Measurements from ENCODE around the gene BPTF.
"Not testable (repeated sequence)": the region's sequence is repeated elsewhere in the genome, so short reads cannot be mapped to it uniquely, and the experiment has no call there.

BPTF gene

GRCh38 chr17:67974598-67975066 lies 149.3 kb downstream of the BPTF start:
- no peak for DNase-seq (ENCODE audit: low read depth)

GRCh38 chr17:67976306-67976705 lies 151.0 kb downstream of the BPTF start:
- not testable (repeated sequence) for DNase-seq (ENCODE audit: low read depth)

DNA sequence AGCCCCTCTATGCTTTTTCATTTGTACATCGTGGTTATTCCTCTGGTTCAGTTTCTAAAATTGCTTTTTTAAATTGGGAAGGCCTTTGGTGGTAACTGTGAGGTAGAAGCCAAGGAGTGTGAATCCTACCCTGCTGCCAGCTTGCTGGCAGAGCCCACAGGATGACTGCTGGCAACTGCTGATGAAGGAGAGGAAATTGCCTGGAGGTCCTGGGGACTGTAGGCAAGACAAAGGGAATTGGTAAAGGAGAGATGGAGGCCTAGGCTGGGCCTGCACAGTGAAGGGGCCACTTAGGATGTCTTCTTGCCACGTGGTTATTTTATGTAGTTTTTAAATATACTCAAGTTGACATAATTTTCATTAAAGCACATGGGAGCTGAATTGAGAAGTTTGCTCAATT lies 155.2 kb downstream of the BPTF start:
- no peak for DNase-seq (ENCODE audit: low read depth)

GRCh38 chr17:67980883-67981282 lies 155.6 kb downstream of the BPTF start:
- DNase-seq (ENCODE audit: low read depth) = not testable (repeated sequence)

GRCh38 chr17:67982034-67982640 lies 156.8 kb downstream of the BPTF start:
- DNase-seq (ENCODE audit: low read depth) = no peak

- no peak for DNase-seq (ENCODE audit: low read depth)
Measured at GRCh38 chr17:67982686-67983382, 157.5 kb downstream of the BPTF start.

- DNase-seq (ENCODE audit: low read depth) = no peak
Measured at GRCh38 chr17:67983383-67983688, 158.0 kb downstream of the BPTF start.

DNA sequence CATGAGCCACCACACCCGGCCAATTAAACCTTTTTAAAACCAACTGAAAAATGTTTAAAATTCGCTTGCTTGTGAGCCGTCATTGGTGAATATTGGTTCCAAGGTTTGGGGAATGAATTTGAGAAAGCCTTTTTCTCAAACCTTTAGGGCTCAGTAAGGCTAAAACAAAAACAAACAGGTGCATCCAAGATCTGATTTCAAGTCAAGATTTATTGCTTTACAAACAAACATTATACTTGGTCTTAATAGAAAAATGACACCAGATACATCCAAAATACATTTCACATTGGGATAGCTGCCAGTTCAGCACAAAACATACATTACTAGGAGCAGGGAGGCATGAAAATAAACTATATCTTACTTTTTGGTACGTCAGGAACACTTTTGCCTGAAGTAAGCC lies 165.6 kb downstream of the BPTF start:
- no peak for DNase-seq (ENCODE audit: low read depth)

DNA sequence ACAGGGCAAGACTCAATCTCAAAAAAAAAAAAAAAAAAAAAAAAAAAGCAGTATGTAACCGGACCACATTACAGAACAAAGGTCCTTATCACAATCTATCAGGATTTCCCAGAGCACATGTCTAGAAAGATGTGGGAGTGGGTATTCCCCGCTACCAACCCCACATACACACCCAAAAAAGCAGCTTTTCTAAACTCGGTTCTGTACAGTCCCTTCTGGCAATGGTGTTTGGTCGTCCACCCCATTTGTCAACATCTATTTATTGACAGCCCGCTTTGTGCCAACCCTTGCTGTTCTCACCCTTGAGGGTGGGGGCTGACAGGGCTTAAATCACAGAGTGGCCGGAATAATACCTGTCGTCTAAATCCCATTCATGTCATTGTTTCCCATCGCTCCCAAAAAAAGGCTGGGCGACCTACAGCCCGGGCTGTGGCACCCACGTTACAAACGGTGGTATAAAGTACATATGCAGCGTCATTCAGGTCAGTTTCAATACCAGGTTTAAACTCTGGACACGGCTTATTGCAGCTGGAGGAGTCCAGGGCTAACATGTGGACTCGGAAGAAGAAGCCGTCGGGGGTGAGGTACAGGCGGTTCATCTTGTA lies 167.3 kb downstream of the BPTF start:
- DNase-seq (ENCODE audit: low read depth) = no peak

GRCh38 chr17:67993153-67993997 lies 168.1 kb downstream of the BPTF start:
- DNase-seq (ENCODE audit: low read depth) = peak; percentile 41

- DNase-seq (ENCODE audit: low read depth) = no peak
Measured at GRCh38 chr17:67993998-67994361, 168.7 kb downstream of the BPTF start.

DNA sequence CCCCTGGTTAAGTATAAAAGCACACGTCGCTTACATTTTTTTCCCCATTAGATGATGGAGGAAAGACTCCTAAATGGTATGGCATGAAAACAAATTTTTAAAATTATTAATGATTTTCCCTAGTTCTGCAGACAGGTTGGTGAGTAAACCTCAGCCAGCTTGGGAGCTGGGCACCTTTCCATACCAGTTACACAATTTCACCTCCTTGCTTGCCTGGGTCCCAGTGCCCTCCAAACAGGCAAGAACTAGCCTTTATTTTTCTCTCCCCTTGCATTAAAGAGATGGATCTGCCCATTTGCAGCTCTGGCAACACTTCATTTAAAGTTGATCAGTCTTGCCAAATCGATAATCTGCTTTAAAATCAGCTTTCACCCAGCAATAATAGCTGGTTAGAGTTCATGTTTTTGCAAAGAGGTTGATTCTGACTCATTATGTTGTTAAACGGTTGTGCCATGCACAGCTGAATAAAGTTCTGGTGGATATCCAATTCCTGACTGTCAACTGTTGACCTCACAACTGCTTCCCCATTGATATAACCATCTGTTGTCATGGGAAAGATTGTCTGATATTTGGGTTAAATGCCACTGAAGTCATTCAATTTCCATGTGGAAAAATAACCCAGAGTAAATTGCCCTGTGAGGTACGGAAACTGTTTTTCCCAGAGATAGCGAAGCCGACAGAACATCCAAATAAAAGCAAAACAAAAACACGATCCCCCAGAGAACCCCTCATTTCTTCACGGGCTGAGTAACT lies 169.7 kb downstream of the BPTF start:
- DNase-seq (ENCODE audit: low read depth) = no peak

DNA sequence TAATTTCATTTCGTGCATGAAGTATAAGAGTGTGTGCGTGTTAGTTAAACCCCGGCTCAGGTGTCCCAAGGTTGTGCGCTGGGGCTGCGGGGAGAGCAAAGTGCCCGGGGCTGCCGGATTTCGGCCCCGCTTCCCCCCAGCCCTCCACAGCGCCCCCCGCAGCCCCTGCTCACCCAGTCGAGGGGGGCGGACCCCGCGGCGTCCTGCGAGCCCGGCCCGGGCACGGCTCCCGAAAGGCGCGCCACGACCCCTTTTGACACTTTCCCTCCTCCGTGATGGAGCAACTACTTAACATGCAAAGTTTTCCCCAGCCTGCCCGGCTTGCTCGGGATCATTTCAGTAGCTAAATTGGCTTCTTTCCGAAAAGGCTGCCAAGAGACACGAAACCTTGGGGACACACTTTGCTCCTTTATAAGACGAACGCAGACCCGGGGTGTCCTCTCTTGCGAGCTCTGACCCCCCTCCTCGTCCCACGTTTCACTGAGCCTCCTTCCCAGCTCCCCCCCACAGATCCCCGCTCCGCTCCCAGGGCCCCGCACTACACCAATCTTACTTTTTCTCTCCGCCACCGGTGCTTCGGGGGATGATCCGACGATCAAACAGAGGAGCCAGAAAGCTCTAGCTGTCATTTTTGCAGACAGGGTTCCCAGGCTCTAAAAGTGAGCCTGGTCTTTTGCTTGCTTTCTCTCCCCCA lies 170.4 kb downstream of the BPTF start:
- no peak for DNase-seq (ENCODE audit: low read depth)

- not testable (repeated sequence) for DNase-seq (ENCODE audit: low read depth)
Measured at GRCh38 chr17:67996301-67997171, 171.2 kb downstream of the BPTF start, which contains the start of gene C17orf58. Gene C17orf58 (minus strand): TSS chr17:67996469. CDS start chr17:67996198, 271 bp downstream.

GRCh38 chr17:67998466-67998865 lies 173.2 kb downstream of the BPTF start:
- no peak for DNase-seq (ENCODE audit: low read depth)

DNA sequence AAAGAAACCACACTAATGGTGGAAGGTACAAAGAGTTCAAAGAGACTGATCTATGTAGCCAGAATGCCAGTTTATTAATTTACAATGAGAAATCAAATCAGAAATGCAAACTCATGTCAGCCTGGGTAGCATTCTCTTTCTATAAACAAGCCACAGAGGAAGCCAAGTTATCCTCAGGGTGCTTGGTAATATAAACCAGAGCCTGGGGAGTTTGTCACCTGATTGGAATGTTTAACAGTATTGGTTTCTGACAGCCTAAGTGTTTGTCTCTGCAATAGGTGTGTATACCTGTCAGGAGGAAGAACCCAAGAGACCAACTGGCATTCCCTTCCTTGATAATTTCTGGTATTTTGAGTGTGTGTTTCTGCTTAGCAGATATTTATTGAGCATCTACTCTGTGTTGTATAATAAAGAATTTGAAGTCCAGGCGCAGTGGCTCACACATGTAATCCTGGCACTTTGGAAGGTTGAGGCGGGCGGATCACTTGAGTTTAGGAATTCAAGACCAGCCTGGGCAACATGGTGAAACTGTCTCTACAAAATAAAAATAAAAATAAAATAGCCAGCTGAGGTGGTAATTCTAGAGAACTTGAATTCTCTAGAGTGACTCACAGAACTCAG lies 174.1 kb downstream of the BPTF start:
- no peak for DNase-seq (ENCODE audit: low read depth)

DNA sequence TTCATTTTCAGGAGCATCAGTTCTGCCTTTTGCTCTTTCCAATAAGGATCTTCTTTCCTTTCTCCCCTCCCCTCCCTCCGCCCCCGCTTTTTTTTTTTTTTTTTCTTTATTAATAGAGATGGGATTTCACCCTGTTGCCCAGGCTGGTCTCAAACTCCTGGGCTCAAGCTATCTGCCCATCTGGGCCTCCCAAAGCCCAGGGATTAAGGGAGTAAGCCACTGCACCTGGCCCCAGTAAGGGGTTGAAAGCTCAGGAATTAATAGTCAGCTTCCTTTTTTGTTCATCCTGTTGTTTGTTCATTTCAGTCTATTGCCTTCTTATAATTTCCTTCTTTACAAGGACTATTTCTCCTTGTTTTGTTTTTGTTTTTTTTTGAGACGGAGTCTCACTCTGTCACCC lies 178.9 kb downstream of the BPTF start:
- no peak for DNase-seq (ENCODE audit: low read depth)

GRCh38 chr17:68006797-68007196 lies 181.5 kb downstream of the BPTF start:
- no peak for DNase-seq (ENCODE audit: low read depth)

DNA sequence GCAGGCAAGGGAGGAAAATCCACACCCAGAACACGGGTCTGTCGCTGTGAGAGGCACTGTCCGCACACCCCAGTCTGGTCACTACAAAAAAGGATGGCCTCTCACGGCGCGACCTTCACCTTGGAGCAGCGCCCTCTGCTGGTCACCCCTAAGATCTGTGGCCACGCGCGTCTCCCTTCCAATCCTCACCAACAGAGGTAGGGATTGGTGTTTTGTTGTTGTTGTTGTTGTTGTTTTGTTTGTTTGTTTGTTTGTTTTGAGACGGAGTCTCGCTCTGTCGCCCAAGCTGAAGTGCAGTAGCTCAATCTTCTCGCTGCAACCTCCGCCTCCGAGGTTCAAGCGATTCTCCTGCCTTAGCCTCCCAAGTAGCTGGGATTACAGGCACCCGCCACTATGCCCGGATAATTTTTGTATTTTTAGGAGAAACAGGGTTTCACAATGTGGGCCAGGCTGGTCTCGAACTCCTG lies 185.9 kb downstream of the BPTF start:
- peak; percentile 50 for DNase-seq (ENCODE audit: low read depth)

GRCh38 chr17:68013385-68013784 lies 188.1 kb downstream of the BPTF start:
- DNase-seq (ENCODE audit: low read depth) = no peak
